Mammary epithelial cell (primary cell): Measurements from ENCODE around the gene TAP1.

ENCODE experiments used
- EZH2 ChIP-seq: IDR thresholded peaks from 2 replicates; pipeline ENCODE4 v1.6.1; 2012; ENCODE audit warnings: low read length, inconsistent platforms, borderline replicate concordance
- TF ChIP-seq, protein P1 (sequence below), 2 donors: IDR thresholded peaks in 1 of 2; conservative IDR thresholded peaks in 1 of 2; 2 replicates each; pipeline ENCODE4 v1.5.1; 2011 to 2012; ENCODE audit warnings: inconsistent platforms in 2 of 2, low read length in 2 of 2, mild to moderate bottlenecking in 2 of 2, control low read depth in 1 of 2, low read depth in 1 of 2; ENCODE audit not compliant: insufficient read depth in 1 of 2; ENCODE audit errors: extremely low read depth in 1 of 2

DNA sequence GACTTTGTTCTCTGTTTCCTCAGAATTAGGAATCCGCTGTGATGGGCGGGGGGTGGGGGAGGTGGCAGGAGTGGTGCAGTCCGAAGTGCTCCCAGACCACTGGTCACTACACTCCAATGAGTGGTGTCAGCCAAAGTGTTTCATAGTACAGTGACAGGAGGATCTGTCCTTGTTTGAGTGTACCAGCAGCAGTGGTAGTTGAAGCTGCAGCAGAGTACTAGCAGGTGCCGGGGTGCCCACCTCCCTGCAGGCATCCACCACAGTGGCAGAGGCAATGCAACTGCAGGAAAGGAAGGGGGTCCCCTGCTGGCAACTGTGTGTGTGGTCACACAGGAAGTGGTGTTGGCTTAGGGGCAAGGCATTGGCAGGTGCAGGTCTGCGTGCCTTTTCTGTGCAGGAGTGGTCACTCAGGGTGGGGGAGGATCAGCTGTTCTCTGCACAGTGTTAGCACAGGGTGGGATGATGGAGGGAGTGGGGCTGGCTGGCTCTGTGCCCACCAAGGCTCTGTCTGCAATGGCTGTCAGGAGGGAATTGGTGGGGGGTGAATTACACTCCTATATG, 46.4 kb downstream of the TAP1 start:
- TF ChIP-seq, protein P1, sequence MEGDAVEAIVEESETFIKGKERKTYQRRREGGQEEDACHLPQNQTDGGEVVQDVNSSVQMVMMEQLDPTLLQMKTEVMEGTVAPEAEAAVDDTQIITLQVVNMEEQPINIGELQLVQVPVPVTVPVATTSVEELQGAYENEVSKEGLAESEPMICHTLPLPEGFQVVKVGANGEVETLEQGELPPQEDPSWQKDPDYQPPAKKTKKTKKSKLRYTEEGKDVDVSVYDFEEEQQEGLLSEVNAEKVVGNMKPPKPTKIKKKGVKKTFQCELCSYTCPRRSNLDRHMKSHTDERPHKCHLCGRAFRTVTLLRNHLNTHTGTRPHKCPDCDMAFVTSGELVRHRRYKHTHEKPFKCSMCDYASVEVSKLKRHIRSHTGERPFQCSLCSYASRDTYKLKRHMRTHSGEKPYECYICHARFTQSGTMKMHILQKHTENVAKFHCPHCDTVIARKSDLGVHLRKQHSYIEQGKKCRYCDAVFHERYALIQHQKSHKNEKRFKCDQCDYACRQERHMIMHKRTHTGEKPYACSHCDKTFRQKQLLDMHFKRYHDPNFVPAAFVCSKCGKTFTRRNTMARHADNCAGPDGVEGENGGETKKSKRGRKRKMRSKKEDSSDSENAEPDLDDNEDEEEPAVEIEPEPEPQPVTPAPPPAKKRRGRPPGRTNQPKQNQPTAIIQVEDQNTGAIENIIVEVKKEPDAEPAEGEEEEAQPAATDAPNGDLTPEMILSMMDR (conservative IDR thresholded peaks at IDR 0.05 in 1 of 2, IDR thresholded peaks at IDR 0.05 in 1 of 2; ENCODE audit: extremely low read depth in 1 of 2, insufficient read depth in 1 of 2, low read depth in 1 of 2, low read length in 2 of 2), result no peak
- no peak for TF ChIP-seq EZH2
